Measurements from ENCODE around the gene TET1.
"Not testable (repeated sequence)": the region's sequence is repeated elsewhere in the genome, so short reads cannot be mapped to it uniquely, and the experiment has no call there.

TET1 gene

GRCh38 chr10:68617691-68618090 is 57.6 kb downstream of the TET1 start:
- not testable (repeated sequence) for DNase-seq

GRCh38 chr10:68618234-68618633 is 58.1 kb downstream of the TET1 start:
- DNase-seq, result no peak

GRCh38 chr10:68619595-68619994 is 59.5 kb downstream of the TET1 start:
- no peak for DNase-seq

GRCh38 chr10:68625316-68625921 is 65.3 kb downstream of the TET1 start:
- DNase-seq, result peak in 1 of 2 donors; percentile 3

- peak in 1 of 2 donors; percentile 21 for DNase-seq
These were observed 68.5 kb downstream of the TET1 start for GRCh38 chr10:68628576-68629127.

- not testable (repeated sequence) for DNase-seq
These were observed 72.1 kb downstream of the TET1 start for GRCh38 chr10:68632271-68632560.

- no peak for DNase-seq
These were observed 73.1 kb downstream of the TET1 start for GRCh38 chr10:68633281-68633680.

- DNase-seq, result no peak
These were observed 73.8 kb downstream of the TET1 start for GRCh38 chr10:68633816-68634466.

GRCh38 chr10:68636335-68636734 is 76.2 kb downstream of the TET1 start:
- no peak for DNase-seq

- DNase-seq, result not testable (repeated sequence)
These were observed 83.4 kb downstream of the TET1 start for GRCh38 chr10:68643550-68643949.

- DNase-seq, result no peak
These were observed 87.7 kb downstream of the TET1 start for GRCh38 chr10:68647672-68648341.

- DNase-seq, result no peak
These were observed 95.5 kb downstream of the TET1 start for GRCh38 chr10:68655620-68656126.

GRCh38 chr10:68665841-68666240 is 105.7 kb downstream of the TET1 start:
- no peak for DNase-seq

- no peak for DNase-seq
These were observed 106.2 kb downstream of the TET1 start for GRCh38 chr10:68666280-68666760.

GRCh38 chr10:68668231-68668630 is 108.1 kb downstream of the TET1 start:
- DNase-seq, result no peak

- no peak for DNase-seq
These were observed 108.8 kb downstream of the TET1 start for GRCh38 chr10:68668972-68669371.

GRCh38 chr10:68684413-68684812 is 124.3 kb downstream of the TET1 start:
- peak in 1 of 2 donors; percentile 53 for DNase-seq

- DNase-seq, result no peak
These were observed 135.9 kb downstream of the TET1 start for GRCh38 chr10:68696018-68696417.

- no peak for DNase-seq
These were observed 137.0 kb downstream of the TET1 start for GRCh38 chr10:68697106-68697505.

- DNase-seq, result no peak
These were observed 140.1 kb downstream of the TET1 start for GRCh38 chr10:68700197-68700596.

GRCh38 chr10:68705548-68705947 is 145.4 kb downstream of the TET1 start:
- DNase-seq, result no peak

- DNase-seq, result not testable (repeated sequence)
These were observed 148.8 kb downstream of the TET1 start for GRCh38 chr10:68708987-68709386.

GRCh38 chr10:68713065-68713464 is 152.9 kb downstream of the TET1 start:
- not testable (repeated sequence) for DNase-seq

- DNase-seq, result no peak
These were observed 157.3 kb downstream of the TET1 start for GRCh38 chr10:68717435-68717834.

All from CD4-positive, alpha-beta T cell treated with Interleukin-4 for 1 hour (primary cell).